ENCODE measurements around the gene MMD. TPM values are rescaled to one million over a fixed set of nuclear protein-coding genes. Genes with fewer than 3 reads are reported as not detected.
"Not testable (repeated sequence)": the region's sequence is repeated elsewhere in the genome, so short reads cannot be mapped to it uniquely, and the experiment has no call there.

Gene MMD
- polyA plus RNA-seq, 1 donor = 27.7 TPM

- DNase-seq = no peak
Observed at GRCh38 chr17:55394357-55395021, 27.1 kb downstream of the MMD start.

DNA sequence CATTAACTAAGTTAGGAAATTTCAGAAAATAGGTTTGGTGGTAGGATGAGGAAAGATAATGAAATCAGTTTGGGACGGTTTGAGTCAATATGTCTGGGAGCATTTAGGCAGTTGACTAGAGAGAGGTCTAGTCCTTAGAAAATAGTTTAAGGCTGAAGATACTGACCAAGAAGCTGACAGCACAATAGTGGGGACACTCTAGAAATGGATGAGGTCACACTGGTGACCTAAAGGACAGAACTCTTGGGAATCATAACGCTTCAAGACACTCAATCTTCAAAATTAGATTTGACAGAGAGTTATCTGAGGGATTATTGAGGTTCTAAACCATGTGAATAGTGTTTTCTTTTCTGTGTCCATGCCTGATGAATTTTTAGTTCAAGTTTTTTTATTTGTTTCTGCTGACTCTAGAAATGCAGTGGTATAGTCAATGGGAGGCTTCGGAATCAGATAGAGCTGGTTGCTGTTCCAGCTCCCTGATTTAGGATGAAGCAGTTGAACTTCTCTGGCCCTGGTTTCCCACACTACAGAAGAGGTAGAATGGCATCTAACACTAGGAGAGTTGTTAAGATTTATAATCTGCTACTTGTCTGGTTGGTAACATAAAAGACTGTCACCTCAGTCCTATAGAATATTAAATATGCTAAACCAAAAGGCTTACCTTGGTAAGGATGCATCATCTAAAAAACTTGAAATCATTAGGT lies 29.7 kb downstream of the MMD start:
- DNase-seq = no peak

GRCh38 chr17:55391244-55391757 lies 30.3 kb downstream of the MMD start:
- DNase-seq = no peak

DNA sequence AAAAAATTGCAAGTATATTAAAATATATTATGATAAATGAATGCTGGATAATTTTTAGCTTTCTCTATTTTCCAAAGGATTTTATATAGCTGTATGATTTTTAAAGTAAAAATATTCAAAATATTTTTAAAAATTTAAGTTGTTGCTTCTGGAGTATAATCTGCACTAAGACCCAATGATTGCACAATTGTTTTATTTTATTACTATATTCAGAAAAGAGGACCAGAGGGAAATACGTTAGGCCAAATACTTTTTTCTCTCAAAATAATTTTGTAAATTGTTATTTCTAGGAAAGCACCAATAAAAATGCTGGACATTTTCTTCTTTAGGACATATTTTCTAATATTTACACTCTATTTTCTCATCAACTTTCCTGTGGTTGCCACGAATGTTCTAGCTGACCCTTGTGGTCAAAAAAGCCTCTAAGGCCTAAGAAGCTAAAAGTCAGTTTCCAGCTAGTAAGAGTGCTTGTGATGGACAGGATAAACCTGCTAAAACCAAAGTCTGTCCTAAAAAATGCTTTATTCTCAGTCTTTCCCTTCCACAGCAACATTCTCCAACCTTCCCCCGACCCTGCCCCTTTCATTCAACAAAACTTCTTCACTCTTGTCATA lies 31.2 kb downstream of the MMD start:
- no peak for DNase-seq

- DNase-seq = not testable (repeated sequence)
Observed at GRCh38 chr17:55389715-55390114, 31.9 kb downstream of the MMD start.

DNA sequence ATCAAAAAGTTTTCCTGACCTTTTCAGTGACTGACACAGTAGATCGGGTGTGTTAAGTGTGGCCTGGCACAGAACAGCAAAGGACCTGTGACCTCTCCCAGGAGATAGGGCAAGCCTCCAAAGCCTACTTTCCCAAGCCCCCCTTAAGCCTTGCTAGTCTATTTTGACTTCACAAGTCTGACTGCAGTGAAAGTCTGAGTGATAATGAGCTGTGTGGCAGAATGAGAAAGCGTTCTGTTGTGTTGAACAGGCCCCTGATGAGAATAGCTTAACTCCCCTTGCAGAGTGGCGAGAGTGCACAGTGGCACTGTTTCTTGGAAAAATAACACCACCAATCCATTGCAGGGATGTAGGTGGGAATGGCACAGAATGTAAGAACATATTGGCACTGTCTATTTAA lies 32.8 kb downstream of the MMD start:
- DNase-seq = no peak

DNA sequence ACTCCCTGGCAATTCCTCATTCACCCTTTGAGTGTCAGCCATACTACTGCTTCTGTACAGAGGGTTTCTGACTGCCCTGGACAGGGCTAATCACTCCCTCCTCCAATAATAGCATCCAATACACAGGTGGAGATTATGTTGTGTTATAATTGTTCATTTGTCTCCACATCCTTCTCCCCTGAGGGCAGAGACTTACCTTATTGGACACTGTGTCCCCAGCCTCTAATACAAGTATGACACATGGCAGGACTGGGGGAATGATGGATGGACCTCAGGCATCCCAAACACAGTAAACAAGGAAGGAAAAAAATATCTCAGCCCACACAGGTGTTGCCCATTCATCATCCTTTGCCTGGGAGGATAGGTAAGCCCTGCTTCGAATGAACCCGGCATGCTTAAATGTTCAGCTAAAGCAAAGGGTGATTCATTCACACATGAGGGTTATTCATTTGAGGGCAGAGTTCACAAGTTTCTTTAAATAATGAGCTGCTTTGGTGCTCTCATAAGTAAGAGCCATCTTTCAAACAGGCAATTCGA lies 34.8 kb downstream of the MMD start:
- DNase-seq = no peak

DNA sequence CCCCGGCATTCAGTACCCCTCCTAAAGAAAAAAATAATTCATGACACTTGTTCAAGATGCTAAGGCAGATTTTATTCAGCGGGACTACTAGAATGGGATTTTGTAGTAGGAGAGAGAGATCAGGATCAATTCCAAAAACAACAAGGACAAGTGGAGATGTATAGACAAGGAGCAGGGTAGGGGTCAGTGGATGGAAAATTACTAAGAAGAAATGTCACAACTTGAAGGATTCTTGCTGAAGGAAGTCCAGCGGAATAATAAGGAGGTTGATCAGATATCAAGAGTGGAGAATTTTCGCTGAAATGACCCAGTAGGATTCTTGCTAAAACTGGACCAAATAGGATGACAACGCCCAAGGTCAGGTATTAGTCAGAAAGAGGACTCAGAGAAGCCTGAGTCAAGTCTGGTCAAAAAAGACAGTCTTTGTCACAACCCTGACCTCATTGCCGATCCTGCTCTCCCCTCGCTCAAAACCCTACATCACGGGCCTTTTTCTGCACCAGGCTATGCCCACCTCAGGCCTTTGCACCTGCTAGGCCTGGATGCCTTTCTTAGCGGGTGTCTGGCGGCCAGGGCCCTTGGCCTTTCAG lies 36.9 kb downstream of the MMD start:
- peak; percentile 46 for DNase-seq

DNA sequence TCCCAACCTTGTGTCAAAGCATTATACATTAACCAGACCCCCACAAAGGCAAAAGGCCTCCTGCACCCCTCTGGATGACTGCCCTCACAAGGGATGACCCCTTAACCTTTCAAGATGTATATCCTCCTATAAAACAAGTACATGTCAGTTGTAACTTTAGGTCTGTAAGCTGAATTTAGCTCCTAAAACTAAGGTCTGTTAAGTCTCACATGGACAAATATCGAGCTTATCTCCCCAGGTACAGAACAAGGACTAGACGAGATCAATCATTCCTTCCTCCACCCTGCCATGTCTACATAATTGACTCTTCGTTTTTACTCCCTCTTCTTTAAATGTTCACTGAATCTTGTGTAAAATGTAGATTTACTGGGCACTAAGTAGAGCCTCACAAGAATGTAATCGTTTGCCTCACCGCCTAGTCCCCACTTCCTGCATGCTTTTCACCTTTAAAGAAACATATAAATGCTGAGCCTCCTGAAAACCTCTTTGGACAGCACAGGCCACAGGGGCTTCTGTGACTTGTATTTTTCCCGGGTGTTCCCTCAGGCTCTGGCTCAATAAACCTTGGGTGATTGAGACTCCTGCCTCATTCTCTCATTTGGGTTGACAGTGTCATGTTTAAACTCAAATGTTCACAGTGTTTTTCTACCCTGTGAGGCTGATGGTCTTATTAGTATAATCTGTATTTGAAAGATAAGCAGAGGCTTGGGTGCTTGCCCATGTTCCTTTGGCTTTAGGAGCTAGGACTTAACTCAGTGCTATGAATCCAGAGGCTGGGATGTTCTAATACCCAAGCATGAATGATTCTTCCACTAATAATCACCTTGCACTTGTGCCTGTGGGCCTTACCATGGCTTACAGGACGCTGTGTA lies 37.6 kb downstream of the MMD start:
- no peak for DNase-seq

- no peak for DNase-seq
Observed at GRCh38 chr17:55381017-55381770, 40.4 kb downstream of the MMD start.

GRCh38 chr17:55377671-55378275 lies 43.9 kb downstream of the MMD start:
- no peak for DNase-seq

DNA sequence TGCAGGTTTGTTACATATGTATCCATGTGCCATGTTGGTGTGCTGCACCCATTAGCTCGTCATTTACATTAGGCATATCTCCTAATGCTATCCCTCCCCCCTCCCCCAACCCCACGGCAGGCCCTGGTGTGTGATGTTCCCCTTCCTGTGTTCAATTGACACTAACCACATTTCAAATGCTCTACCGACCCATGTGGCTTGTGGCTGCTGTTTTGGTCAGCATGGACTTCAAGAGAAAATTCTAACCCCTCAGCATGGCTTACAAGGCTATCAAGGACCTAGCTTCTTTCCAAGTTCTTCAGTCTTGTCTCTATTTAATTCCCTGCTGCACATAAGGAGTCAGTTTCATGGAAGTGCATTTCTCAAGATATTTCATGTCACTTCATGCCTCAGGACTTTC lies 52.9 kb downstream of the MMD start:
- DNase-seq = no peak

DNA sequence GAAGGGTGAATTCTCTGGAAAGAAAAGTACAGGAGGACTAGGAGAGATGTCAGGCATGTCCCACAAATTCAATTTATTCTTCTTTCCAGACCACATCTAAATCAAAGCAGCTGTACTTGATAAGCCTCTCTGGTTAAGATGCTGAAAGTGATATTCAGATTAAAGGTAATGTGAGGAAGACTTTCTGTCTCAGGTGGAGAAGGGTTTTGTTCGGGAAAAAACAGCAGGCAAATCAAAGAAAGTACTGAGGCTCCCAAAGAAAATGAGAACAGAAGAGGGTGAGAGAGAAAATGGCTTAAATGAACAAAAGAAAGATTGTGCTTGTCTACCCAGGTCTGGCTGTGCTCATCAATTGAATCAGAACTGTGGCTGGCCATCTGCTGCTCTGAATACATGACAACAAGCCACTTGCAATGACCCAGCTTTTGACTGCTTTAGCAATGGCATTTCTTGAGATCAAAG lies 55.6 kb downstream of the MMD start:
- no peak for DNase-seq

GRCh38 chr17:55363033-55363432 lies 58.6 kb downstream of the MMD start:
- DNase-seq = no peak

DNA sequence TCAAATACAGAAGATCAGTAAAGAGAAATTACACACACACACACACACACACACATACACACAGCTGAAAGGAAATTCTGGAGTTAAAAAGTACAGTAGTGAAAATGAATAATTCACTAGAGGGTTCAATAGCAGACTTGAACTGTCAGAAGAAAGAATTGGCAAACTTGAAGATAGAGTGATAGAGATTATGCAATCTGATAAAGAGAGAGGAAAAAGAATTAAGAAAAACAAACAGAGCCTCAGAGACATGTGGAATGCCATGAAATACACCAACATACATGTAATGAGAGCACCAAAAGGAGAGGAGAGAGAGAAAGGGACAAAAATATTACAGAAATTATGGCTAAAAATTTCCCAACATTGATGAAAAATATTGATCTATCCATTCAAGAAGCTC lies 60.7 kb downstream of the MMD start:
- no peak for DNase-seq

DNA sequence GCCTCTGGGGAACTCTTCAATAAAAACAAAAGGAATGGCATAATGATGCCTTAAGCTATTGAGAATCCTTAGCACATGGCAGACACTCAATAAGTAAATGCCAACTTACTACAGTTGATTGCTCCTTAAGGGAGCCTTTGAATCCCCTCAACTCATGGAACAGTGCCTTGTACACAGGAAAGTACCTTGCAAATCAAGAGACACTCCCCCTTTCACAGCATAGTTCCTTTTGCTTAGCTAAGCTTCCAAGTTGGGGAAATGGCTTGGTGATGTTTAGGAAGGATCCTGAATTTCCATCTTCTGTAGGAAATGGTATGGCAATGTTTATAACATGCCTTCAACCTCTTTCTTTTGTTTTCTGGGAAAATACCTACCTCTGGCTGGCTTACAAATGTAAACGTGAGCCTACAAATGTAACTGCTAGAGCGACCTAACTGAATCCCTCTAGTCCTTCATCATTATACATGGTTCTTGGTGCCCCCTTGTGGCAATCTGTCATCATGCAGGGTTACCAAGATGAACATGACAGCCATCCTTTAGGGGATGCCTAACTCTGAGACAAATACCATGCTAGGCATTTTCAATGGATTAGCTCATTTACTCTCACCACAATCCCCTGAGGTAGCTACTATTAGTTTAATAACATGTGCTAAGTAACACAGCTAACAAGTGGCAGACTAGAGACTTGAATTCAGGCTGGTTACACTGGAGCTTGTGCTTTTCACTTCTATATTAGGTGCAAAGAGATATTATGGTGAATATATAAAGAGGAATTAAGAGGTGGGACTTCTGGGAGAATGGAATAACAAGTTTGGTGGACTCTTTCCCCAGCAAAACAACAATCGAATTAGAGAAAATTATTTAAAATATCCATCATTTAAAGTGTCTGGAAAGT lies 65.0 kb downstream of the MMD start:
- peak; percentile 53 for DNase-seq

DNA sequence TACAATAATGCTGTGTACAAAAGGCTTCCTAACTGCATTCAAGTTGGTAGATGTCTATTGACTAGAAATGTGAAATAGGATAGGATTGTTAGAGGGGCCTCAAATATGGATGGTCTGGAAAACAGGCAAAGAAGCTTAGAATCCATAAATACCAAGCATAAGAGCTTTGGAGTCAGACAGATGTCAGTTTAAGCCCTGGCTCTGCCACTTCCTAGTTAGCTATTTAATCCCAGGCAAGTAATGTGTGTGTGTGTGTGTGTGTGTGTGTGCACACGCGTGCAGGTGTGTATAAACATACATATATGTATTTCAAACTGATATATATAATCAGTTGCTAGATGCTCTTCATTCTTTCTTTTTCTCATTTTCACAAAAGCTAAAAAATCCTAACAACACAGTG lies 66.7 kb downstream of the MMD start:
- no peak for DNase-seq

GRCh38 chr17:55354010-55354409 lies 67.6 kb downstream of the MMD start:
- DNase-seq = no peak

DNA sequence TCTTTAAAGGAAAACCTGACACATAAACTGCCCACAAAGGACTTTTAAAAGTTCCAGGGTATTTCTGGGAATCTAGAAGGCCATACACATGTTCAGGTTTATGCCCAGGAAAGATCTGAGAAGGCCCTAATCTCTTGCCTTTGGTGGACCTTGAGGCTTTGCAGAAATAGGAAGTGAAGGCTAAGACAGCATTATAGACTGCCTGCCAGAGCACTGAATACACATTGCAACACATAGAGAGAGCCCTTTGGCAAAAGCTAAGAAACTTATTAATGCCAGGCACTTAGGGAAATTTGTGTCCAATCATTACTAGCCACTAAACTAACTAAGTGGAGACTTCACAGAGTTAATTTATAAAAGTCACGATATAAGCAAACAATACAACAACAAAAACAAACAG lies 70.4 kb downstream of the MMD start:
- no peak for DNase-seq

Measured in left kidney (tissue), 2 donors.